HG02571 (cell line): ENCODE results near the gene CBL.
"Not testable (repeated sequence)": the region's sequence is repeated elsewhere in the genome, so short reads cannot be mapped to it uniquely, and the experiment has no call there.

ENCODE experiments used
- ATAC-seq: cut with Tn5 transposase; IDR thresholded peaks from one replicate; pipeline ENCODE4 v1.9.1; 2021; ENCODE audit warnings: mild to moderate bottlenecking, moderate library complexity; ENCODE audit not compliant: unreplicated experiment

Gene CBL

GRCh38 chr11:119207415-119207960 lies 1.3 kb downstream of the CBL start:
- ATAC-seq: no peak

GRCh38 chr11:119209186-119209585 lies 3.0 kb downstream of the CBL start:
- no peak for ATAC-seq

GRCh38 chr11:119210050-119210449 lies 3.9 kb downstream of the CBL start:
- ATAC-seq: no peak

GRCh38 chr11:119218141-119218878 lies 12.2 kb downstream of the CBL start:
- no peak for ATAC-seq

- no peak for ATAC-seq
Measured at GRCh38 chr11:119222308-119222707, 16.2 kb downstream of the CBL start.

GRCh38 chr11:119222891-119223290 lies 16.8 kb downstream of the CBL start:
- no peak for ATAC-seq

- ATAC-seq: no peak
Measured at GRCh38 chr11:119223856-119224255, 17.7 kb downstream of the CBL start.

- ATAC-seq: not testable (repeated sequence)
Measured at GRCh38 chr11:119228535-119229287, 22.6 kb downstream of the CBL start.

- no peak for ATAC-seq
Measured at GRCh38 chr11:119229288-119229672, 23.1 kb downstream of the CBL start.

- ATAC-seq: no peak
Measured at GRCh38 chr11:119229741-119230140, 23.6 kb downstream of the CBL start.

- ATAC-seq: no peak
Measured at GRCh38 chr11:119236490-119236889, 30.4 kb downstream of the CBL start.

GRCh38 chr11:119236891-119237290 lies 30.8 kb downstream of the CBL start:
- ATAC-seq: no peak

- ATAC-seq: no peak
Measured at GRCh38 chr11:119237515-119237914, 31.4 kb downstream of the CBL start.

- no peak for ATAC-seq
Measured at GRCh38 chr11:119248750-119249670, 42.9 kb downstream of the CBL start.

GRCh38 chr11:119249671-119250010 lies 43.5 kb downstream of the CBL start:
- no peak for ATAC-seq

- no peak for ATAC-seq
Measured at GRCh38 chr11:119251114-119251513, 45.0 kb downstream of the CBL start.

- ATAC-seq: no peak
Measured at GRCh38 chr11:119254239-119254638, 48.1 kb downstream of the CBL start.

- ATAC-seq: no peak
Measured at GRCh38 chr11:119258180-119258579, 52.0 kb downstream of the CBL start.

GRCh38 chr11:119258983-119259382 lies 52.8 kb downstream of the CBL start:
- no peak for ATAC-seq

GRCh38 chr11:119262668-119263351 lies 56.7 kb downstream of the CBL start:
- ATAC-seq: no peak
